Thyroid gland (tissue), 4 donors: Measurements from ENCODE around the gene KRTAP22-2. TPM values are rescaled to one million over a fixed set of nuclear protein-coding genes. Genes with fewer than 3 reads are reported as not detected.

Source experiments
- DNase-seq, 2 donors: peaks; one replicate each; pipeline ENCODE4 v3.0.0-alpha.2; 2019
- H3K27ac ChIP-seq, 3 donors: fragments of 200-600 bp; sonication (generic); 1 replicate in 2 of 3; 2 replicates in 1 of 3; pipeline ENCODE4 v1.5.1; 2016 to 2019; ENCODE audit warnings: mild to moderate bottlenecking in 1 of 3, moderate library complexity in 1 of 3
- H3K27me3 ChIP-seq: fragments of 200-600 bp; sonication (generic); one replicate; pipeline ENCODE4 v1.5.1; 2019
- H3K36me3 ChIP-seq, 2 donors: fragments of 200-600 bp; sonication (generic); one replicate each; pipeline ENCODE4 v1.5.1; 2016 to 2019
- H3K4me1 ChIP-seq, 2 donors: fragments of 200-600 bp; sonication (generic); one replicate each; pipeline ENCODE4 v1.5.1; 2017 to 2019
- H3K4me3 ChIP-seq, 3 donors: fragments of 200-600 bp; sonication (generic); replicated peaks in 1 of 3; 1 replicate in 2 of 3; 2 replicates in 1 of 3; pipeline ENCODE4 v1.5.1; 2016; ENCODE audit warnings: mild to moderate bottlenecking in 1 of 3
- H3K9me3 ChIP-seq: fragments of 200-600 bp; sonication (generic); one replicate; pipeline ENCODE4 v1.5.1; 2017
- POLR2A ChIP-seq, 2 donors: fragments of 450-650 bp; IDR thresholded peaks; one replicate each; pipeline ENCODE4 v1.6.1; 2017; ENCODE audit warnings: antibody characterized with exemption in 2 of 2, mild to moderate bottlenecking in 2 of 2, moderate library complexity in 1 of 2
- WGBS, 2 donors: methylation state at CpG; one replicate each; pipeline ENCODE4 v1.1.5; 2017; 5-methylcytosine and 5-hydroxymethylcytosine counted together
- intact Hi-C: fragments of 100-400 bp; cut with DNase I; formaldehyde crosslinking; loops from one replicate; pipeline ENCODE4 v1.15.1; 2023
- total RNA-seq, 4 donors: library from RNA; depleted of rRNA; stranded (reverse); fragments of >200 nt; gene quantifications; one replicate each; pipeline ENCODE4 v1.2.3, GENCODE V29; 2016
- TF ChIP-seq, protein P1 (sequence below), 6 experiments: fragments of 200-600 bp in 3 of 6; fragments of 450-650 bp in 3 of 6; sonication (generic) in 3 of 6; IDR thresholded peaks; one replicate each; pipeline ENCODE4 v1.5.1; 2016 to 2019; ENCODE audit warnings: antibody characterized with exemption in 6 of 6, mild to moderate bottlenecking in 2 of 6, inconsistent platforms in 1 of 6, moderate library complexity in 1 of 6

Gene KRTAP22-2
- total RNA-seq, 4 donors from 2014 or later = not detected

DNA sequence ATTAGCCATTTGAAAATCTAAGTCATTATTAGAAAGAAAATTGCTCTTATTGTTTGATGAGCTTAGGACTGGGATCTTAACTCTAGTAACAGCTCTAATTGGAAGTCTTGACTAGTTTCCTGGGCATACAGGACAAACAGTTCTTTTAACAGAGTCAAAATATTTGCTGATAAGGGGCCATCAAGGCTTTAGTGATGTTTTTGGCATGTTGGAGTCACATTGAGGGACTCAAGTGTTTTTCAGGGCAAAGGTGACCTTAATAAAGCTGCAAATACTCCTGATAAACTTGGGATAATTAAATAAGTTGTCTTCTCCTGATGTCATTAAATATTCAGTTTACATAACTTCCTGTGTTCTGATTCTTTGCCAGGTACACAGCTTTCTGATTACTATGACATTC, 22.6 kb downstream of the KRTAP22-2 start:
- no peaks in the 10 kb centered on the region for H3K36me3 ChIP-seq
- DNase-seq = no peak
- H3K27me3 ChIP-seq = no peaks in the 10 kb centered on the region
- no peak for TF ChIP-seq POLR2A (IDR thresholded peaks at IDR 0.05)
- TF ChIP-seq, protein P1, sequence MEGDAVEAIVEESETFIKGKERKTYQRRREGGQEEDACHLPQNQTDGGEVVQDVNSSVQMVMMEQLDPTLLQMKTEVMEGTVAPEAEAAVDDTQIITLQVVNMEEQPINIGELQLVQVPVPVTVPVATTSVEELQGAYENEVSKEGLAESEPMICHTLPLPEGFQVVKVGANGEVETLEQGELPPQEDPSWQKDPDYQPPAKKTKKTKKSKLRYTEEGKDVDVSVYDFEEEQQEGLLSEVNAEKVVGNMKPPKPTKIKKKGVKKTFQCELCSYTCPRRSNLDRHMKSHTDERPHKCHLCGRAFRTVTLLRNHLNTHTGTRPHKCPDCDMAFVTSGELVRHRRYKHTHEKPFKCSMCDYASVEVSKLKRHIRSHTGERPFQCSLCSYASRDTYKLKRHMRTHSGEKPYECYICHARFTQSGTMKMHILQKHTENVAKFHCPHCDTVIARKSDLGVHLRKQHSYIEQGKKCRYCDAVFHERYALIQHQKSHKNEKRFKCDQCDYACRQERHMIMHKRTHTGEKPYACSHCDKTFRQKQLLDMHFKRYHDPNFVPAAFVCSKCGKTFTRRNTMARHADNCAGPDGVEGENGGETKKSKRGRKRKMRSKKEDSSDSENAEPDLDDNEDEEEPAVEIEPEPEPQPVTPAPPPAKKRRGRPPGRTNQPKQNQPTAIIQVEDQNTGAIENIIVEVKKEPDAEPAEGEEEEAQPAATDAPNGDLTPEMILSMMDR (IDR thresholded peaks at IDR 0.05) = no peak
- H3K27ac ChIP-seq = no peak overlapping the region
- no peaks in the 10 kb centered on the region for H3K4me1 ChIP-seq
- intact Hi-C loops = no loop called here
- H3K9me3 ChIP-seq = no peaks in the 10 kb centered on the region
- no peak overlapping the region for H3K4me3 ChIP-seq

- Histone ChIP-seq H3K4me3 (no peak overlapping the region), H3K9me3 (no peaks in the 10 kb centered on the region), H3K4me1 (no peaks in the 10 kb centered on the region), H3K27ac (no peak overlapping the region), H3K27me3 (no peaks in the 10 kb centered on the region), H3K36me3 (no peaks in the 10 kb centered on the region)
- intact Hi-C loops = no loop called here
- no peak for DNase-seq
- TF ChIP-seq, protein P1 (IDR thresholded peaks at IDR 0.05) = no peak
- no peak for TF ChIP-seq POLR2A (IDR thresholded peaks at IDR 0.05)
- 90 to 91% methylated on average over 2 of the region's 2 CpGs for WGBS, 2 donors
Measured at GRCh38 chr21:30563630-30564029, 26.6 kb downstream of the KRTAP22-2 start.

GRCh38 chr21:30563072-30563471, 27.1 kb downstream of the KRTAP22-2 start:
- TF ChIP-seq, protein P1 (IDR thresholded peaks at IDR 0.05) = no peak
- TF ChIP-seq POLR2A (IDR thresholded peaks at IDR 0.05) = no peak
- H3K27me3 ChIP-seq = no peaks in the 10 kb centered on the region
- intact Hi-C loops = no loop called here
- H3K27ac ChIP-seq = no peak overlapping the region
- no peak overlapping the region for H3K4me3 ChIP-seq
- 70 to 72% methylated on average over 6 of the region's 6 CpGs for WGBS, 2 donors
- no peaks in the 10 kb centered on the region for H3K4me1 ChIP-seq
- no peak for DNase-seq
- no peaks in the 10 kb centered on the region for H3K9me3 ChIP-seq
- no peaks in the 10 kb centered on the region for H3K36me3 ChIP-seq

DNA sequence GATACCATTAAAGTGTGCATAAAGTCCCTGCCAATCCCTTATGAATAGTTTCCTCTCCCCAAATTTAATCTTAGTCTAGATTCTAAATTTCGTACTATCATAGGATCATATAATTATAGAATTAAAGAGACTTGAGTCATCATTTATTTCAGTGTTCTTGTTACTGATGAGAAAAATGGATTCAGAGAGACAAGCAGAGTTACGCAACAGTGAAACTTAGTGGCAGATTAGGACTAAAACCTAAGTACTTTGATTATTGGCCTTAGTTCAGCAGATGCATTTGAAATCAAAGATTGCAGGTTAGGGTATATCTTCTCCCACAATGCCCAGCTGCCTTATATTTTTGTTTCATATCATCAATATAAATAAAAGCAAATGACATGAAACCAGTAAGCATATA, 28.2 kb downstream of the KRTAP22-2 start:
- no peak for DNase-seq
- TF ChIP-seq, protein P1 (IDR thresholded peaks at IDR 0.05) = no peak
- TF ChIP-seq POLR2A (IDR thresholded peaks at IDR 0.05) = no peak
- Histone ChIP-seq H3K9me3 (no peaks in the 10 kb centered on the region), H3K4me1 (no peaks in the 10 kb centered on the region), H3K4me3 (no peak overlapping the region), H3K27me3 (no peaks in the 10 kb centered on the region), H3K36me3 (no peaks in the 10 kb centered on the region), H3K27ac (no peak overlapping the region)
- 85 to 88% methylated on average over 2 of the region's 2 CpGs for WGBS, 2 donors
- intact Hi-C loops = no loop called here

GRCh38 chr21:30561264-30561895, 28.8 kb downstream of the KRTAP22-2 start, which contains the start of gene KRTAP19-7:
Gene KRTAP19-7 (minus strand): TSS chr21:30561314. CDS start chr21:30561289, 25 bp downstream.
- 86 to 87% methylated on average over 2 of the region's 2 CpGs for WGBS, 2 donors
- intact Hi-C loops = no loop called here
- Histone ChIP-seq H3K36me3 (no peaks in the 10 kb centered on the region), H3K27me3 (no peaks in the 10 kb centered on the region), H3K9me3 (no peaks in the 10 kb centered on the region), H3K4me1 (no peaks in the 10 kb centered on the region), H3K4me3 (no peak within 1 kb of the TSS), H3K27ac (no peak within 1 kb of the TSS)
- no peak for DNase-seq
- TF ChIP-seq, protein P1 (IDR thresholded peaks at IDR 0.05) = no peak
- no peak for TF ChIP-seq POLR2A (IDR thresholded peaks at IDR 0.05)
